DND-41 (cell line): ENCODE results near the gene FAM20C.
"Not testable (repeated sequence)": the region's sequence is repeated elsewhere in the genome, so short reads cannot be mapped to it uniquely, and the experiment has no call there.

Experiments
- ATAC-seq: fragments of 200-7000 bp; cut with Tn5 transposase; 3 replicates; pipeline ENCODE4 v1.9.1; 2021; ENCODE audit warnings: low read depth; ENCODE audit not compliant: insufficient read depth
- DNase-seq: peaks from one replicate; pipeline ENCODE4 v3.0.0-alpha.2; 2020
- H2AFZ ChIP-seq: 2 replicates; pipeline ENCODE4 v1.6.0; 2012; ENCODE audit warnings: low read depth, low read length
- H3K27ac ChIP-seq: 2 replicates; pipeline ENCODE4 v1.5.1; 2012; ENCODE audit warnings: low read length, inconsistent platforms
- H3K27me3 ChIP-seq: fragments of 200-600 bp; sonication (generic); 2 replicates; pipeline ENCODE4 v1.6.0; 2012; ENCODE audit warnings: low read length, mild to moderate bottlenecking, inconsistent platforms; ENCODE audit not compliant: insufficient read depth, poor library complexity
- H3K36me3 ChIP-seq: 2 replicates; pipeline ENCODE4 v1.5.1; 2012; ENCODE audit warnings: low read length, inconsistent platforms; ENCODE audit not compliant: insufficient read depth
- H3K4me1 ChIP-seq: 2 replicates; pipeline ENCODE4 v1.5.1; 2012; ENCODE audit warnings: mild to moderate bottlenecking, low read length; ENCODE audit not compliant: insufficient read depth
- H3K4me2 ChIP-seq: 2 replicates; pipeline ENCODE4 v1.6.0; 2012; ENCODE audit warnings: mild to moderate bottlenecking, moderate library complexity, low read length, inconsistent platforms; ENCODE audit not compliant: insufficient read depth
- H3K4me3 ChIP-seq, 2 experiments: fragments of 200-600 bp in 1 of 2; shearing (Covaris generic) in 1 of 2; 2 replicates each; pipeline ENCODE4 v1.5.1; 2012 to 2016; ENCODE audit warnings: inconsistent platforms in 2 of 2, low read length in 2 of 2, mild to moderate bottlenecking in 2 of 2, low read depth in 1 of 2, moderate library complexity in 1 of 2
- H3K79me2 ChIP-seq: 2 replicates; pipeline ENCODE4 v1.6.0; 2012; ENCODE audit warnings: low read length, inconsistent platforms; ENCODE audit not compliant: insufficient read depth
- H3K9ac ChIP-seq: 2 replicates; pipeline ENCODE4 v1.6.0; 2012; ENCODE audit warnings: low read depth, mild to moderate bottlenecking, inconsistent platforms, low read length, moderate library complexity
- H3K9me3 ChIP-seq: 2 replicates; pipeline ENCODE4 v1.5.1; 2012; ENCODE audit warnings: low read length, moderate library complexity, mild to moderate bottlenecking, inconsistent platforms; ENCODE audit not compliant: insufficient read depth, severe bottlenecking
- H4K20me1 ChIP-seq: 2 replicates; pipeline ENCODE4 v1.6.0; 2012; ENCODE audit warnings: low read length; ENCODE audit not compliant: insufficient read depth
- EZH2 ChIP-seq: IDR thresholded peaks from 3 replicates; pipeline ENCODE4 v1.6.1; 2012; ENCODE audit warnings: borderline replicate concordance, low read depth, mild to moderate bottlenecking, moderate library complexity, low read length, inconsistent platforms; ENCODE audit not compliant: severe bottlenecking
- TF ChIP-seq, protein P1 (sequence below): IDR thresholded peaks from 2 replicates; pipeline ENCODE4 v1.5.1; 2012; ENCODE audit warnings: borderline replicate concordance, low read length, moderate library complexity, mild to moderate bottlenecking; ENCODE audit not compliant: poor library complexity, severe bottlenecking; ENCODE audit errors: extremely low read depth

Gene FAM20C

DNA sequence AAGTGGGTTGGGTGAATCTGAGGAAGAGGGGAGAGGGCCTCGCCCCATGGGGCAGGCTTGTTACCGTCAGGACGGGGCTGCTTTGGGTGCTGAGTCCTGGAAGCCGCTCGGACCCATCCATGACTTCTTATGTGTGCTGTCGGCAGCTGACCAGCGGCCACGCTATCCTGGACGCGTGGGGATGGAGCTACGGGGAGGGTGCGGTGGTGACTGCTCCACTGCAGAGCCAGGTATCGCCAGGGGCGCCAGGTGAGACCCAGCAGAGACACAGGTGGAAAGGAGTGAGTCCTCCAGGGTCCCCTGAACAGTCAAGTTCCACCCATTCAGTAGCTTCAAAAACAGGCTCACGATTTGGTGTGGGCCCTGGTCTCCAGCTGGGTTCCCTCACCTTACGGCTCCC is 10.6 kb upstream of the FAM20C start:
- TF ChIP-seq, protein P1, sequence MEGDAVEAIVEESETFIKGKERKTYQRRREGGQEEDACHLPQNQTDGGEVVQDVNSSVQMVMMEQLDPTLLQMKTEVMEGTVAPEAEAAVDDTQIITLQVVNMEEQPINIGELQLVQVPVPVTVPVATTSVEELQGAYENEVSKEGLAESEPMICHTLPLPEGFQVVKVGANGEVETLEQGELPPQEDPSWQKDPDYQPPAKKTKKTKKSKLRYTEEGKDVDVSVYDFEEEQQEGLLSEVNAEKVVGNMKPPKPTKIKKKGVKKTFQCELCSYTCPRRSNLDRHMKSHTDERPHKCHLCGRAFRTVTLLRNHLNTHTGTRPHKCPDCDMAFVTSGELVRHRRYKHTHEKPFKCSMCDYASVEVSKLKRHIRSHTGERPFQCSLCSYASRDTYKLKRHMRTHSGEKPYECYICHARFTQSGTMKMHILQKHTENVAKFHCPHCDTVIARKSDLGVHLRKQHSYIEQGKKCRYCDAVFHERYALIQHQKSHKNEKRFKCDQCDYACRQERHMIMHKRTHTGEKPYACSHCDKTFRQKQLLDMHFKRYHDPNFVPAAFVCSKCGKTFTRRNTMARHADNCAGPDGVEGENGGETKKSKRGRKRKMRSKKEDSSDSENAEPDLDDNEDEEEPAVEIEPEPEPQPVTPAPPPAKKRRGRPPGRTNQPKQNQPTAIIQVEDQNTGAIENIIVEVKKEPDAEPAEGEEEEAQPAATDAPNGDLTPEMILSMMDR = no peak
- no peak for TF ChIP-seq EZH2
- Histone ChIP-seq H4K20me1 (no peaks in the 10 kb centered on the region; the same call in 1 of the 2 replicates), H3K9ac (no peak overlapping the region), H3K4me1 (no peaks in the 10 kb centered on the region), H3K9me3 (no peaks in the 10 kb centered on the region), H2AFZ (no peak overlapping the region), H3K36me3 (no peaks in the 10 kb centered on the region), H3K27me3 (no peaks in the 10 kb centered on the region), H3K4me3 (no peak overlapping the region), H3K4me2 (no peak overlapping the region), H3K79me2 (no peaks in the 10 kb centered on the region), H3K27ac (no peak overlapping the region)
- ATAC-seq (no peak), DNase-seq (no peak)

DNA sequence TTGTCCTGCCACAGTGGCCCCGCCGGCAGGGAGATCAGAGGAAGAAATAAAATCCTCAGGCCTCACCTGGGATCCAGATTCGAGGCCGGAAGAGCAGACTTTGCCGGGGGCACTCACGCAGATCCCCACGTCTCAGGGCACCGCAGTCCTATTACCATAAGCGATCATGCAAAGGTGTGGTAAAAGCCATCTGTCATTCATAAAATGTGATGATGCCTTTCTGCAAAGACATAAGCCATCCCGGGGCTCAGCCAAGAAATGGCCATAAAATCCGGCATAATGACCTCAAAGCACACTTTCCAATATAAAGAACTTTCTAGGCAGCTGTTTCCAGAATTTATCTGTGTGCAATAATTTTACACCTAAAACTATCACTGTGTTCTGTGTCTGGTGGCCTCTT is 9.9 kb upstream of the FAM20C start:
- H3K27ac ChIP-seq, ATAC-seq, H3K4me1 ChIP-seq, H4K20me1 ChIP-seq, H3K9me3 ChIP-seq, H3K79me2 ChIP-seq, H3K4me2 ChIP-seq, H3K9ac ChIP-seq, H3K36me3 ChIP-seq, H3K4me3 ChIP-seq, DNase-seq, H3K27me3 ChIP-seq, H2AFZ ChIP-seq: not testable (repeated sequence)

DNA sequence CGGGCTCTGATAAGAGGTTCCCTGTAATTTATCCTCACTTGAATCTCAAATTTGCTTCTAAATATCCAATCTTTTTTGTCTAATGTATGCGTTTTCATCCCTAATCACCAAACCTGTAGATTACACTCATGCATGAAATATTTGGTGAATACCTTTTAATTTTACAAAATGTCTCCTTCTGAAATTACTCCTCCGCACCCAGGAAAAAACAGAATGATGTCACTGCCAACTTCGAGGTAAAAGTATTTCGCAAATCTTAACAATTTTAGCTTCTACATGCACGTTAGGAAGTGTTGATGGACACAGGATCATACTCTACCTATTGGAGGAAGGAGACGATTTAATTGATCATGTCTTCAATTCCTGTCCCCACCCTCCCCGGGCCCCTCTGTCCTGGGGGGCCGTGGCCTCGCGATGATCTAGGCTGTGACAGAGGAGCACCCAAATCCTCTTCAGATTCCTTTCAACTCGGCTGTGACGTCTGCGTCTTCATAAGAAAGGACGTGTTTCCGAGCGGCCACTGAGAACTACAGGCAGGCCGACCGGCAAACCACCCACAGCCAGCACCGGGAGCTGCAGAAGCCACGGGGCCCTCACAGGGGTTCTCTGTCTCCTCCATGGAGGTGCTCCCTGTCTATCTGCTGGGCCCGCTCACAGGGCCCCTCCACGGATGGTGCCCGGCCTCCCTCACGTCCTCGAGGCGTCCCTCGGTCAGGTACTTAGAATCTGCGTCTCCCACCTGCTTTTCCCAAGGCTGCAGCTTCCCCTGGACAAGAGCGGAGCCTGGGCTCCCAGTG is 8.7 kb upstream of the FAM20C start:
- H3K4me1 ChIP-seq = no peaks in the 10 kb centered on the region
- H3K79me2 ChIP-seq = no peaks in the 10 kb centered on the region
- no peak overlapping the region for H3K4me2 ChIP-seq
- ATAC-seq (no peak), DNase-seq (no peak)
- no peaks in the 10 kb centered on the region for H3K36me3 ChIP-seq
- no peak overlapping the region for H3K27ac ChIP-seq
- H3K9me3 ChIP-seq = no peaks in the 10 kb centered on the region
- H3K4me3 ChIP-seq = no peak overlapping the region
- no peaks in the 10 kb centered on the region for H3K27me3 ChIP-seq
- TF ChIP-seq EZH2 = no peak
- TF ChIP-seq, protein P1 = no peak
- H3K9ac ChIP-seq = no peak overlapping the region
- no peak overlapping the region for H2AFZ ChIP-seq
- no peaks in the 10 kb centered on the region for H4K20me1 ChIP-seq

DNA sequence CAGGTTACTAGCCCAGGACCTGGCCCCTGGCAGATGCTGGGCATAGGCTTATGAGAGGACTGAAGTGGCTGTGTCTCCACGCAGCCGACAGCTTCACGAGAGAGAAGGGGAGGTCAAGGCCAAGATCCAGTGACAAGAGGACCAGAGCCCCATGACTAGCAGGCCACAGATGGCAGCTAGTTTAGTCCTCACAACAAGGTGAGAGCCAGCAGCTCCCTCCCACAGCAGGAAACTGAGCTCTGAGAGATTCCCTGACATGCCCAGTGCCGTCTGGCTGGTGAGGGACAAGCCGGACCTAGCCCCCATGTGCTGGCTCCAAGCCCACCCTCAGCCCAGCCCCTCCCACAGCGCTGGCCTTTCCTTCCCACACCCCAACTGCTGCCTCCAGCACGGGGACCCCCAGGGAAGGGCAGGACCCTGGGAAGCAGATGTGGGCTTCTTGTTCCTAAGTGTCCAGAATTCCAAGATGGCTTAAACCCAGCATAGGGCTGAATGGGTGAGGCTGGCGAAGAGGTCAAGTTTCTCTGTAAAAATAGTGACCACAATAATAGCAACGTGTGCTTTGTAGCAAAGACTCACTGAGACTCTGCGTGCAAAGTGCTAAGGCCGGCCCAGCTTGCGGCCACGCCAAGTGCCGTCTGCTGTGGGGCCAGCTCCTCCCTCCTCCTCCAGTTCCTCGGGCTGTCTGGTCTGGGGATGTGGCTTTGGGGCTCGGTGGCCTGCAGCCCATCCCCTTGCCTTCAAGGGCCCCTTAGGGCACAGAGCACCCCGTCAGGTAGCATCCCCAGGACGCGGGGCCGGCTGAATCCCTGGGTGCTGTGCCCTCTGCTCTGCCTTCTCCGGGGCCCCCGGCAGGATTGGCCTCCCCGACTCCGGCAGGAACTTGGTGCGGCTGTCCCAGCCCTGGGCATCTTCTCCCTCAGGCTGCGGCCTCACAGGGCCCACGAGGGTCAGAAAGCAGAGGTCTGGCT is 7.8 kb upstream of the FAM20C start:
- Histone ChIP-seq H3K9ac (no peak overlapping the region), H3K4me1 (no peaks in the 10 kb centered on the region)

More for the DNA sequence above, 7.8 kb upstream of the FAM20C start:
- TF ChIP-seq, protein P1 = no peak
- no peak for TF ChIP-seq EZH2
- Histone ChIP-seq H3K36me3 (no peaks in the 10 kb centered on the region), H3K27ac (no peak overlapping the region), H4K20me1 (no peaks in the 10 kb centered on the region), H3K27me3 (no peaks in the 10 kb centered on the region), H2AFZ (no peak overlapping the region), H3K4me2 (no peak overlapping the region), H3K9me3 (no peaks in the 10 kb centered on the region), H3K4me3 (no peak overlapping the region), H3K79me2 (no peaks in the 10 kb centered on the region)
- ATAC-seq = no peak
- DNase-seq = no peak
